CD4-positive, alpha-beta T cell (primary cell): ENCODE results near the gene ISL1. TPM values are rescaled to one million over a fixed set of nuclear protein-coding genes. Genes with fewer than 3 reads are reported as not detected.

ENCODE experiments used
- ATAC-seq: fragments of 200-7000 bp; cut with Tn5 transposase; one replicate; pipeline ENCODE4 v1.10.0; 2022; ENCODE audit warnings: mild to moderate bottlenecking; ENCODE audit not compliant: poor library complexity
- CTCF ChIA-PET: fragments of 350-600 bp; sonication (Branson Sonifier 250); formaldehyde crosslinking; loops from one replicate; lab custom pipeline; 2021; ENCODE audit warnings: antibody characterized with exemption, inconsistent platforms; lab: Charles Lee
- POLR2A ChIA-PET: fragments of 350-600 bp; sonication (Branson Sonifier 250); formaldehyde crosslinking; loops from one replicate; lab custom pipeline; 2021; ENCODE audit warnings: antibody characterized with exemption, inconsistent platforms; lab: Charles Lee
- DNase-seq, 14 experiments: peaks; one replicate each; pipeline ENCODE4 v3.0.0-alpha.2; 2013 to 2020; ENCODE audit warnings: mixed read lengths in 2 of 14
- H3K27ac ChIP-seq, 2 donors: one replicate each; pipeline versions ENCODE4 v1.5.1 to v1.7.0; 2013; ENCODE audit warnings: low read length in 2 of 2, low read depth in 1 of 2, mild to moderate bottlenecking in 1 of 2
- H3K27me3 ChIP-seq, 2 experiments: 1 replicate in 1 of 2; 2 replicates in 1 of 2; pipeline versions ENCODE4 v1.6.1 to v1.7.0; 2013; ENCODE audit warnings: low read length in 2 of 2, control low read depth in 1 of 2, mild to moderate bottlenecking in 1 of 2, moderate library complexity in 1 of 2; ENCODE audit not compliant: insufficient read depth in 2 of 2, control insufficient read depth in 1 of 2
- H3K36me3 ChIP-seq: one replicate; pipeline ENCODE4 v1.6.1; 2013; ENCODE audit warnings: low read length, control low read depth; ENCODE audit not compliant: insufficient read depth
- H3K4me1 ChIP-seq: one replicate; pipeline ENCODE4 v1.6.1; 2013; ENCODE audit warnings: low read length, control low read depth; ENCODE audit not compliant: insufficient read depth
- H3K4me3 ChIP-seq: one replicate; pipeline ENCODE4 v1.5.1; 2013; ENCODE audit warnings: mild to moderate bottlenecking, low read length, moderate library complexity
- H3K9me3 ChIP-seq, 2 experiments: 1 replicate in 1 of 2; 2 replicates in 1 of 2; pipeline versions ENCODE4 v1.6.1 to v1.7.0; 2013; ENCODE audit warnings: low read length in 2 of 2, mild to moderate bottlenecking in 2 of 2, control low read depth in 1 of 2, moderate library complexity in 1 of 2; ENCODE audit not compliant: control insufficient read depth in 1 of 2, insufficient read depth in 1 of 2
- H3K27ac Mint-ChIP-seq: one replicate; pipeline ENCODE4 v1.8.0; 2020; ENCODE audit warnings: mixed read lengths
- H3K27me3 Mint-ChIP-seq: one replicate; pipeline ENCODE4 v1.8.0; 2021; ENCODE audit warnings: mixed read lengths
- H3K36me3 Mint-ChIP-seq: one replicate; pipeline ENCODE4 v1.8.0; 2021; ENCODE audit warnings: low read depth, mixed read lengths
- H3K4me1 Mint-ChIP-seq: one replicate; pipeline ENCODE4 v1.8.0; 2021; ENCODE audit warnings: low read depth, mixed read lengths
- H3K4me3 Mint-ChIP-seq: one replicate; pipeline ENCODE4 v1.8.0; 2020; ENCODE audit warnings: mild to moderate bottlenecking, mixed read lengths
- H3K9me3 Mint-ChIP-seq: one replicate; pipeline ENCODE4 v1.8.0; 2020; ENCODE audit warnings: mixed read lengths
- intact Hi-C, 2 experiments: fragments of 100-400 bp; cut with DNase I in 1 of 2; cut with micrococcal nuclease in 1 of 2; formaldehyde crosslinking; loops; one replicate each; pipeline versions ENCODE4 v1.15.1 to v1.9.0; 2023 to 2025; cut with DNase I, micrococcal nuclease
- total RNA-seq, 174 experiments: library from RNA in 2 of 174; stranded (reverse) in 2 of 174; gene quantifications; one replicate each; pipeline ENCODE4 v1.2.3 and lab custom pipeline; 2021 to 2026
- TF ChIP-seq, protein P1 (sequence below): fragments of 200-600 bp; IDR thresholded peaks from one replicate; pipeline ENCODE4 v1.8.0; 2022; ENCODE audit warnings: antibody characterized with exemption, mild to moderate bottlenecking

The ISL1 gene
- total RNA-seq, 2 experiments from 2014 or later: not detected

DNA sequence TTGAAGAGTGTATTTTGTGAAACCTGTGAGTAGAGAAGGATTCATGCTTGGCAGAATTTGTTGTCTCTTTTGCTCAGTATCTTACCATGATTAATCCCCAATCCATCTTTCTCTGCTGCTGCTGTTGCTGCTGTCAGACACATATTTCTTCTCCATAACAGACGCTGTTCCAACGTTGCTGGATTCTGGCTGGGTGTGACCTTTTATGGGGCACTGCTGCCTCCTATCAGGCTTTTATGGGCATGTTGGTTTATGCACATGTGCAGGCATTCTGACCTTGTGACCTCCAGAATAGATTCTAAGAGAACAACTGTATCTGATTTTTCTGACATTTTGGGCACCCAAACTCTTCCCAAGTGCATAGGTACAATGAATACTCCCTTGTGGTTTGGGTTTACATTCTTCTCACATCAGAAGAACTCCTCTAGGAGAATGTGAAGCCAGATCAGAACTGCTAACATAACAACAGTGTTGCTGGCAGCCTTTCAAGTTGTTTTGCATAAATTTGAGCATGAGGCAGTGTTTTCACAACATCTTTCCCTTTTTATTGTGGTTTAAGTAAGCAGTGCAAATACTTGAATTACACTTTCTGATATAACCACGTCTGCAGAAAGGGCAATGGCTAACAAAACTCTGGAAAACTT, 9.2 kb upstream of the ISL1 start:
- DNase-seq: no peak
- intact Hi-C loops: no loop called here
- no peak overlapping the region for H3K4me3 Mint-ChIP-seq
- H3K27ac Mint-ChIP-seq: no peak overlapping the region
- H3K36me3 Mint-ChIP-seq: no peaks in the 10 kb centered on the region
- TF ChIP-seq, protein P1, sequence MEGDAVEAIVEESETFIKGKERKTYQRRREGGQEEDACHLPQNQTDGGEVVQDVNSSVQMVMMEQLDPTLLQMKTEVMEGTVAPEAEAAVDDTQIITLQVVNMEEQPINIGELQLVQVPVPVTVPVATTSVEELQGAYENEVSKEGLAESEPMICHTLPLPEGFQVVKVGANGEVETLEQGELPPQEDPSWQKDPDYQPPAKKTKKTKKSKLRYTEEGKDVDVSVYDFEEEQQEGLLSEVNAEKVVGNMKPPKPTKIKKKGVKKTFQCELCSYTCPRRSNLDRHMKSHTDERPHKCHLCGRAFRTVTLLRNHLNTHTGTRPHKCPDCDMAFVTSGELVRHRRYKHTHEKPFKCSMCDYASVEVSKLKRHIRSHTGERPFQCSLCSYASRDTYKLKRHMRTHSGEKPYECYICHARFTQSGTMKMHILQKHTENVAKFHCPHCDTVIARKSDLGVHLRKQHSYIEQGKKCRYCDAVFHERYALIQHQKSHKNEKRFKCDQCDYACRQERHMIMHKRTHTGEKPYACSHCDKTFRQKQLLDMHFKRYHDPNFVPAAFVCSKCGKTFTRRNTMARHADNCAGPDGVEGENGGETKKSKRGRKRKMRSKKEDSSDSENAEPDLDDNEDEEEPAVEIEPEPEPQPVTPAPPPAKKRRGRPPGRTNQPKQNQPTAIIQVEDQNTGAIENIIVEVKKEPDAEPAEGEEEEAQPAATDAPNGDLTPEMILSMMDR: no peak
- Histone ChIP-seq H3K36me3 (no peaks in the 10 kb centered on the region), H3K27ac (no peak overlapping the region), H3K4me1 (peaks cover 3% of the 10 kb centered on the region), H3K4me3 (no peak overlapping the region), H3K9me3 (peaks cover 0 to 24% of the 10 kb centered on the region in 2 experiments), H3K27me3 (peaks cover 26% of the 10 kb centered on the region in 2 experiments)
- ChIA-PET CTCF (no interaction called here), POLR2A (no interaction called here)
- no peaks in the 10 kb centered on the region for H3K4me1 Mint-ChIP-seq
- no peaks in the 10 kb centered on the region for H3K9me3 Mint-ChIP-seq
- H3K27me3 Mint-ChIP-seq: peaks cover 43% of the 10 kb centered on the region
- no peak for ATAC-seq

DNA sequence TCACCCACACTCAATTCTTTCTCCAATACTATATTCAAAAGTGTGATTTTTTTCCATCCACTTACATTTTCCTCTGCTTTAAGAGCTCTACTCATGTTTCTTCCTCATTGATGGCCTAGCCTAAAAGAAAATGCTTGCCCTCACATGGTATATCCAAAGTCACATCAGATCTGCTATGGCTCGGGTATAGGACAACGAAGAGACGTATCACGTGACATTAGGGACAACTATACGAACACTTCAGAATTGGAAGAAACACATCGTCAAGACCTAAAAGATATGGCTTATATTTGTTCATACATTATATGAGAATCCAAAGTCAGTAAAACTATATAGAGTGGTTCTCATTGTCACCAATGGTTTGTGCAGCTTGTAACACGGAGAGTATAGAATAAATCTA, 8.2 kb upstream of the ISL1 start:
- no peak overlapping the region for H3K4me3 Mint-ChIP-seq
- no peaks in the 10 kb centered on the region for H3K4me1 Mint-ChIP-seq
- TF ChIP-seq, protein P1: no peak
- no peak overlapping the region for H3K27ac ChIP-seq
- intact Hi-C loops: no loop called here
- H3K27ac Mint-ChIP-seq: no peak overlapping the region
- no peaks in the 10 kb centered on the region for H3K36me3 Mint-ChIP-seq
- peaks cover 30 to 37% of the 10 kb centered on the region in 2 experiments for H3K27me3 ChIP-seq
- peaks cover 0 to 21% of the 10 kb centered on the region in 2 experiments for H3K9me3 ChIP-seq
- no peaks in the 10 kb centered on the region for H3K9me3 Mint-ChIP-seq
- H3K36me3 ChIP-seq: no peaks in the 10 kb centered on the region
- ChIA-PET CTCF (no interaction called here), POLR2A (no interaction called here)
- no peak for ATAC-seq
- H3K4me3 ChIP-seq: no peak overlapping the region
- peaks cover 54% of the 10 kb centered on the region for H3K27me3 Mint-ChIP-seq
- peaks cover 3% of the 10 kb centered on the region for H3K4me1 ChIP-seq
- no peak for DNase-seq

DNA sequence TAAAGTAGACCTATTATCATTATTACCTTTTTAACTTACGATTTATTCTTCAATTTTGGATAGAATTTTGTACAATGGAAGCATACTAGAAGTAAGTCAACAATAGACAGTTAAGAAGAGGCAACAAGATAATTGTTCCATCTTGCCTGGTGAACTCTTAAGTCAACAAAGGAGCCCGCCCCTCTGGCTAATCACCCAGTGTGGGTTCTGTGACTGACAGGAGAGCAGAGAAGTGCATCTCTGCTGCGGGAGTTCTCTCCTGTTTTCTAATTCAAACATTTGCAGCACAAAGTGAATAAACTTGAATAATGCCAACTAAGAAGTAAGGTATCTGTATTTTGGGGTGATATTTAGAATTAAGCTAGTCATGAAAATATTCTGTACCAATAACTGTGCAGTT, 6.7 kb upstream of the ISL1 start:
- Mint-ChIP-seq H3K27ac (no peak overlapping the region), H3K4me1 (no peaks in the 10 kb centered on the region), H3K9me3 (no peaks in the 10 kb centered on the region), H3K4me3 (no peak overlapping the region), H3K27me3 (peaks cover 68% of the 10 kb centered on the region), H3K36me3 (no peaks in the 10 kb centered on the region)
- Histone ChIP-seq H3K36me3 (no peaks in the 10 kb centered on the region), H3K27me3 (peaks cover 30 to 51% of the 10 kb centered on the region in 2 experiments), H3K4me3 (no peak overlapping the region), H3K27ac (no peak overlapping the region), H3K9me3 (peaks cover 0 to 21% of the 10 kb centered on the region in 2 experiments), H3K4me1 (peaks cover 3% of the 10 kb centered on the region)
- POLR2A ChIA-PET: no interaction called here
- CTCF ChIA-PET: no interaction called here
- TF ChIP-seq, protein P1: no peak
- intact Hi-C loops: no loop called here
- ATAC-seq (no peak), DNase-seq (no peak)
